Stimulated activated CD8-positive, alpha-beta memory T cell treated with anti-CD3 and anti-CD28 coated beads, Interleukin-15, amount 100 ng/mL, for 1 hour (primary cell): ENCODE data around the gene FLNB.

Experiments used
- DNase-seq: peaks from one replicate; pipeline ENCODE4 v3.0.0-alpha.2; 2020; ENCODE audit warnings: low read depth

Gene FLNB

DNA sequence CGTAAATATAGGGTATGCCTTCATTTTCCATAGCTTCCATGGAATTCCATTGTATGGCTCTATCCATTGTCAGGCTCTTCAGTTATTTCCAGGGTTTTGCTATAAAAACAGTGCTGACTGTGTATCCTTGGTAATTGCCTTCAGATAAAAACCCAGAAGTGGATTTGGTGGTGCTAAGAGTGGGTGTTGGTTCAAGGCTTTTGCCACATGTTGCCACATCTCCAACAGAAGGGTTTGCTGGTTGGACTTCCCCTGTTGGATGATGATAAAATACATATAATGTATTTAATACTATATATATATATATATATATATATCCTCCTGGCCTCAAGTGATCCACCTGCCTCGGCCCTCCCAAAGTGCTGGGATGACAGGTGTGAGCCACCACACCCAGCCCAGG is 97.8 kb downstream of the FLNB start:
- no peak for DNase-seq

DNA sequence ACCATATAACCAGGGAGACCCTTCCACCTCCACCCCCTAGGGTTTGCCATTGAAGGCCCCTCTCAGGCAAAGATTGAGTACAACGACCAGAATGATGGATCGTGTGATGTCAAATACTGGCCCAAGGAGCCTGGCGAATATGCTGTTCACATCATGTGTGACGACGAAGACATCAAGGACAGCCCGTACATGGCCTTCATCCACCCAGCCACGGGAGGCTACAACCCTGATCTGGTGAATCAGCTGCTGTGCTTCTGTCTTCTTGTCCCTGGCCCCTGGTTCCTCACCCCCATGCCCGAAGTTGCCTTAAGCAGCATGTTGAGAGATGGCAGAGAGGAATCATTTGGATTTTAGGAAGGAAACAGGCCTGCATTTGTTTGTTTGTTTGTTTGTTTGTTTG is 98.4 kb downstream of the FLNB start:
- DNase-seq = no peak

DNA sequence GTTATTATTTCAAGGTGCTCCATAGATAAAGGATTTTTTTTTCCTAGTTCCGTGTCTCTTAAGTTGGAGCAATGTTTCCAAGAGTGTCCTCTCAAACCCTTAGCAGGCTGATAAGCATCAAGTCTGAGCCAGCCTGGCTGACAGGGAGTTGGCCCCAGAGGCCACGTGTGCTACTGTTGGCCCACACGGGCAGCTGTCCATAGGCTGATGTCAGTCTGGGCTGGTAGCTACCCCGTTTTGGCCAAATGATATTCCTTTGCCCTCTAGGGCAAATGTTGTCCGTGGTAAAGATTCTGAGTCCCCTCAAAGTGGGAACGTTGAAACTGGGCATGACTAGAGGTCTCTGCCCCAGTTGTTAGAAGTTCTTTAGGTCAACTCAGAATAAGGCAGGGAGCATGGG is 99.4 kb downstream of the FLNB start:
- DNase-seq = no peak

DNA sequence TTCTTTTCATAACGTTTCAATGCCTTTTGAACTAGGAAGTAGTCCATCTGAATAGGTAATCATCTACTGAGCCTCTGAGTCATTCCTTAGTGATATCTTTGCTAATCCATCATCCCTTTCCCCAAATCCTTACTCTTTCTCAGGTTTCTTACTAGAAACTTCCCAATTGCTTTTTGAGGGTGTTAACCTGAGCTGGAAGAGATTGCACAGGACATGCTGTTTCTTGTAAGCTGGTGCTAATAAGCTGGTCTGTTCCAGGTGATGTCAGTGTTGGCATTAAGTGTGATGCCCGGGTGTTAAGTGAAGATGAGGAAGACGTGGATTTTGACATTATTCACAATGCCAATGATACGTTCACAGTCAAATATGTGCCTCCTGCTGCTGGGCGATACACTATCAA is 101.5 kb downstream of the FLNB start:
- DNase-seq = no peak

DNA sequence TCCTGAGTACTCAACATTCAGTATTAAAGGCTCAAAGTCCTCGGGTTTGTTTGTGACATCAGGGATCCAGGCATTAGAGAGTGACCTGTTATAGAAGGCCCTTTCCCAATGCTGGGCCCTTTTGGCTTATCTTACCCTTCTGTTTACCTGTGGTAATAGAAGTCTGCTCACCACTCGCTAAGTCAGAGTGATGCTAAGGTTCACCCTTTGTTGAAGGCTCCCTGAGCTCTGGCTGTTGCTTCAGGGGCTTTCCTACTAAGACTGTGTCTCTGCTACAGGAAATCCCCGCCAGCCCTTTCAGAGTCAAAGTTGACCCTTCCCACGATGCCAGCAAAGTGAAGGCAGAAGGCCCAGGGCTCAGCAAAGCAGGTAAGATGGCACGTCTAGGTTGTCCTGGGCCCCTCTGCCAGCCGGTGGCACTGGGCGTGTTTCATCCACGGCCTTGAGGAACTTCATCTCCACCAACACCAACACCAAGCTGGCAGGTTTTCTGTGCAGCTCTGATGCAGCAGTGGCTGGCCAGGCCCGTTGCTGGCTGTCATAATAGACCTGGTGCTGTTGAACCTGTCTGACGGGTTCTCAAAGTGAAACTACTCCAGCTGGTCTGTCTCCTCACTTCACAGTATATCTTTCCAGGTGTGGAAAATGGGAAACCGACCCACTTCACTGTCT is 103.4 kb downstream of the FLNB start:
- no peak for DNase-seq

DNA sequence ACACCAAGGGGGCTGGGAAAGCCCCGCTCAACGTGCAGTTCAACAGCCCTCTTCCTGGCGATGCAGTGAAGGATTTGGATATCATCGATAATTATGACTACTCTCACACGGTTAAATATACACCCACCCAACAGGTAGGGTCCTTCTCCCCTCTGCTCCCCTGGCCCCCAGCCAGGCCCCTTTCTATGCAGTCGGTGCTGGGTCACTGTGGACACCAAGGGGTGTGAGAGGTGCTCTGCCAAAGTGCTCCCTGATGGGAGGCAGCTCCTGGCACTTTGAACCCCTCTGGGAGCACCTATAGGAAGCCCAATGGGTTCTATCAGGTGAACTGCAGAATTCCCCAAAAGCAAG is 103.9 kb downstream of the FLNB start:
- no peak for DNase-seq

DNA sequence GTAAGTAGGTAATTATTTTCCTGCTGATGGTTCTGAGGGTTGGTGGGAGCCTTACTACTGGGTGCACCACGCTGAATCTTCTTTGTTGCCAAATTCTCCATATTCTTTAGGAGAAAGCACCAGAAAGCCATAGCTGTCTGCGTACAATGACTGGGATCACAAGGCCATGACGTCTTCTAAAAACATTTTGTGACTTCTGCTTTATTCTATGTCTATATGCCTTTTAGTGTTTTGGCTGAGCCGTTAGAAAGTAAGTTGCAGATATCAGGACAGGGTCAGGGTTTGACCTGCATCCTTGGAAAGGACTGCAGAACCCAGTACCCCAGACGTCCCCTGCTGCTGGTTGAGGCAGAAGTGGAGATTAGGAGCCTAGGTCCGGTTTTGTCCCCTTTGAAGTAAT is 107.0 kb downstream of the FLNB start:
- DNase-seq = no peak

DNA sequence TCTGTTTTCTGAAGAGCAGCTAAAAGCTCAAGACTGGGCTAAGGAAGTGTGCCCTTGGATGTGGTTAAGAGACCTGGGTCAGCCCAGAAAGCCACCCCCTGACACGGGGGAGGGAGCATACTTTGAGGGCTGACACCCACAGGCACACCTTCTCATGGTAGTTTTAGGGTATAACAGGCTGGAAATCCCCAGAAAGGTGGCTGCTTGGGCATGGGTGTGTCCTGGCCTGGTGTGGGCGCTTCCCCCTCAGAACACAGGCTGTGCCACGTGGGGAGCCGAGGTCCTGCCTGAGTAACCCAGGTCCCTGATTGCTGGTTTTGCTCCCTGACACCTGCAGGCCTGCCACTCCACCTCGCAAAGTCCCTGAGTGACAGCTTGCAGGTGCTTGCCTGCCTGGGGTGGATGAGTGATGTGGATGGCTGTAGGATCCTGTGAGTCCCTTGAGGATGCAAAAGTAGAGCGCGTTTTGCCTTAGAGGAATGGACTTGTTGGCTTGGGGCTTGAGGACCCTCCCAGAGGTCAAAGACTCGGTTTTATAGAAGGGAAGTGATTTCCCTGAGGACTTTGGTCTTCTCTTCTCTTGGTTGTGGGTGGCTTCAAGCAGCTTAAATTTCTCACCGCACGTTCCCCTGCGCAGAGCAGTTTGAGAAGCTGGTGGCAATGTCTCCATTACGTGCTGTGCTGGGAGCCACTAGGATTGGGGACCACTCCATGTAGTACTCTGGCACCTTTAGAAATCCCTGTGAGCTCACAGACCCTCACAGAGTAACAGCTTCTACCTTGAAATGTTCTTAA is 108.1 kb downstream of the FLNB start:
- peak; percentile 18 for DNase-seq

DNA sequence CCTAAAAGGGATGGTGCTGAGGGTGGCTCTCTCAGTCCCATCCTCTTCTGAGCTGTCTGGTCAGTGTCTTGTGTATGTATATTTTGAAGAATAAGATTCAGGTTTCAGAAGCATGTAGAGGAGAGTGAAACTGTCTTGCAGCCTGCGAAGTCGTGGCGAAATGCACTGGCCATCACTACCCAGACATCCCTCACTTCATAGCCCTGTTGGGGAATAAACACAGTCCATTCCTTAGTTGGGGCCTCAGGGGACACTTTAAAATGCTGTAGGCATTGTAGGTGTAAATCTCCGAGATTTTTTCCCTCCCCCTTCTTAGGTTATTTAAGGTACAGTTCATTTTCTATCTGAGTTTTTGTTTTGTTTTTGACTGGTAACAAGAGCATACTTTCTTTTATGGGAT is 108.8 kb downstream of the FLNB start:
- no peak for DNase-seq

DNA sequence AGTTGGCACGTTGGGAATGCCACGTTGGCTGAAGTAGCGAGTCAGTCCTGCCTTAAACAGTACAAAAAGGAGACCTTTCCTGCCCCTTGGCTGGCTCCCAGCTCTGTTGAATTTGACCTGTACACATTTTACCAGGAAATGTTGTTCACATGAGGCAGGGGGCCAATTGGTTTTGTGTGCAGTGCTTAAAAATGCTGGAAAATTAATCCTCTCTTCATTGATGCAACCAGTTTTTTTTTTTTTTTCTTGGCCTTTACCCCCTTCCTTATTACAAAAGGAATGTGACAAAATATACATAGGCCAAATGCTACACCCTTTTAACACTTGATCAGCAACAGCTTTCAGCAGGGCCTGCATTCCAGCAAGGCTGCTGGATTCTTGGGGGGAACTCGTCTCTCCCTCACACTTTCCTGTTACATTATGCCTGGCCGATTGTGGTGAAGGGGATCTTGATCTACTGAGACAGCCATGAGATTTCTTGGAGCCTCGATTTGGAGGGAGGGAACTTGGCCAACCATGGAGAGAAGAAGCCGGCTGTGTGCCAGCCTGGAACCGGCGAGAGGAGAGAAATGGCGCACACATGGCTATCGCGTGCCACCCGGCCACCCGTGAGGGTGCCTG is 109.4 kb downstream of the FLNB start:
- no peak for DNase-seq

DNA sequence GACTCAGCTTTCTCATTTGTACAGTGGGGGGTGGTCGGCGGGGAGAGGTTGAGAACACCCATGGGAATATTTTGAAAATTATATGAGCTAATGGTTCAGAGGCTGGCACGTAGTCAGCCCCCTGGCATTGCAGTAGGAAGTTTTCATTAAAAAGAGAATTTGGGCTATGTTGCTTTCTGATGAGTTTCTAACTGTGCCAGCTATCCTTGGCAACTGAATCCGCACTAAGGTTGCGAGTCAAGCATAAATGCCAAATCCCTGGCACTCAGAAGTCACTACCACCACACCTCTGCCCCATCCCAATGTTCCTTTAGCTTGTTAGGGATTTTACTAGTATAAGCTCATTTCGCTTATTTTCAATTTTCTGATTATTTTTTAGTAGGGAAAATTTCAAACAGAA is 111.0 kb downstream of the FLNB start:
- no peak for DNase-seq

DNA sequence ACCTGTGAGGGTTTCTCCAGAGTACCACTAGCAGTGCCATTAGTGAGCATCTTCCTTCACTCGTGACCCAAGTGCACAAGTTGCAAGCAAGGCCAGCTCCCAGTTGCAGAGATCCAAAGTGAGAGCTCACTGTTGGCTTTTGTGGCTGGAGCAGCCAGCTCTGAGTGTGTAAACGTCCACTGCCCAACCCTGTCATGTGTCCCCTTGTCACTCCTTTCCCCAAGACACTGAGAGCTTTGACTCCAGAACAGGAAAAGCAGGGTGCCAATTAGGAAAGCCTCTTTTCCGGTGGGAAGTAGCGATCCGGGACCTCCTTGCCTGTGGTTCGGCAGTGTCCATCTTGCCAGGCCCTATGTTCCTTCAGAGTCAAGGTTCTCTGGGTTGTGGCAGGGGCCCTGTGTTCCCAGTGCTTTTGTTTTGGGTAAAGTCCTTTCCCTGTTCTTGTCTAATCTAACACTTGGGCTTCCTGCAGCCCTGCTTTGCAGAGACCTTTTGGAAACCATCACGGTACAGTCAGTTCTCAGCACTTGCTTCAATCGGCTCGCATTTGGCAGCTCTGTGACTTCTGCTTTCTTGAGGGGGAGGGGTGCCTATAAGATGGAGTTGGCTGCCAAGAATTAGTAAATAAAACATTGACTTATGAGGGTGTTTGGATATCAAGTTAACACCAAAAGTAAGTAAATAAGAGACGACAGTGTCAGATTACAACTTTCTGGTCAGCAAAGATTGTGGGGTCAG is 112.0 kb downstream of the FLNB start:
- DNase-seq = no peak

DNA sequence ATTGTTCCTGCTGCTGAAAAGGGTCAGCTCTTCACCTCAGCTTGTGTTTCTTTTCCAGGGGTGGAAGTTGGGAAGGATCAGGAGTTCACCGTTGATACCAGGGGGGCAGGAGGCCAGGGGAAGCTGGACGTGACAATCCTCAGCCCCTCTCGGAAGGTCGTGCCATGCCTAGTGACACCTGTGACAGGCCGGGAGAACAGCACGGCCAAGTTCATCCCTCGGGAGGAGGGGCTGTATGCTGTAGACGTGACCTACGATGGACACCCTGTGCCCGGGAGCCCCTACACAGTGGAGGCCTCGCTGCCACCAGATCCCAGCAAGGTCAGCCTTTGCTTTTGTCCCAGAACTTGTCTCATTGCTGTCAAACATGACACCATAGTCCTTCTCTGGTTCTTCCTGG is 113.0 kb downstream of the FLNB start:
- DNase-seq = no peak

DNA sequence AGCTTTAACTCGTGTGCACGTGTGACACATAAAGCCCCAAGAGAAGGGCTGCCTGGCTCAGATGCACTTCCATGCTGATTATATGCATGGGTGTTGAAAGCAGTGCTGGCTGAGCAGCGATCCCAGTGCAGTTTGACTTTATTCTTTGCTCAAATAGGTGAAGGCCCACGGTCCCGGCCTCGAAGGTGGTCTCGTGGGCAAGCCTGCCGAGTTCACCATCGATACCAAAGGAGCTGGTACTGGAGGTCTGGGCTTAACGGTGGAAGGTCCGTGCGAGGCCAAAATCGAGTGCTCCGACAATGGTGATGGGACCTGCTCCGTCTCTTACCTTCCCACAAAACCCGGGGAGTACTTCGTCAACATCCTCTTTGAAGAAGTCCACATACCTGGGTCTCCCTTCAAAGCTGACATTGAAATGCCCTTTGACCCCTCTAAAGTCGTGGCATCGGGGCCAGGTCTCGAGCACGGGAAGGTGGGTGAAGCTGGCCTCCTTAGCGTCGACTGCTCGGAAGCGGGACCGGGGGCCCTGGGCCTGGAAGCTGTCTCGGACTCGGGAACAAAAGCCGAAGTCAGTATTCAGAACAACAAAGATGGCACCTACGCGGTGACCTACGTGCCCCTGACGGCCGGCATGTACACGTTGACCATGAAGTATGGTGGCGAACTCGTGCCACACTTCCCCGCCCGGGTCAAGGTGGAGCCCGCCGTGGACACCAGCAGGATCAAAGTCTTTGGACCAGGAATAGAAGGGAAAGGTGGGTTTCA is 114.9 kb downstream of the FLNB start:
- DNase-seq = no peak

DNA sequence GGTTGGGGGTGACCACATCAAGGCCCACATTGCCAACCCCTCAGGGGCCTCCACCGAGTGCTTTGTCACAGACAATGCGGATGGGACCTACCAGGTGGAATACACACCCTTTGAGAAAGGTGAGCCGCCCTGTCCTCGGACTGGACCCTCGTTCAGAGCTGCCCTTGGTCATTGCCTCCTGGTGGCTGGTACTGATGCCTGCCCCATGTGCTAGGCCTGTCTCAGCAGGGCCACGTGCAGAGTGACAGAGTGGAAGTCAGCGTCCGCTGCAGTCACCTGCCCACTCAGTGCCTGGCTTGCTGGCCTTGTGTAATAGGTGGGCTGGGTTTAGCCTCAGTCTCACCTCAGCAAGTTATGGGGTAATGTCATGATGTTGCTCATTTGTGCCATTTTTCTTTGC is 116.2 kb downstream of the FLNB start:
- DNase-seq = no peak

DNA sequence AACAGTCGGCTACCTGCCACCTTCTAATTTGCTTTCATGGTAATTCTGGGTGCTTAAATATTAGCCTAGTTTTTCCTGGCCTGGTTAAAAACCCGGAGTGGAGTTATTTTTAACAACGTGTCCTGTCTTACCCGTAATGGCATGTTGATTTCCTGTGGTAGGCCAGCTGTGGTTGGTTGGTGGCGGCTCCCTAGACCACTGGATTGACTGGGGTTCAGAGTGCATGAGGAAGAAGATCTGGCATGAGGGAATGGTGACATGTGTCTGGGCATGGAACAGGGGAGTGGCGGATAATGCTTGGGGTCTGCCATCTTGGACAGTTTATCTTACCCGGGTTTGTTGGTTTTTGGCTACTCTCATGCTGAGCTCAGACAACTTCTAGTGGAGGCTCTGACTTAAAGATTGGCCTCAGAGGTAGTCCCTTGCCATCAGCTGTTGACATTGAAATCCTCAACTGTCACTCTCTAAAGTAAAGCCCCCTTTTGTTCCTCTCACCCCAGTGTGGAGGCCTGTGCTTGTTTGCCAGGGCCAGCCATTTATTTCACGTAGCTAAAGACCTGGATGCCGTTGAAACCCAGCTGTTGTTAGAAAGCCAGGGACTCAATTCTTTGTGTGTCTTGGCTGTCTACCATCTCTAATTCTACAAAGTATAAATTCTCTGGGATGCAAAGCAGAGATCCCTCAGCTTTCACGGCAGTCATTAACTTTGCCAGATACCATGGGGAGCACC is 121.0 kb downstream of the FLNB start:
- no peak for DNase-seq

DNA sequence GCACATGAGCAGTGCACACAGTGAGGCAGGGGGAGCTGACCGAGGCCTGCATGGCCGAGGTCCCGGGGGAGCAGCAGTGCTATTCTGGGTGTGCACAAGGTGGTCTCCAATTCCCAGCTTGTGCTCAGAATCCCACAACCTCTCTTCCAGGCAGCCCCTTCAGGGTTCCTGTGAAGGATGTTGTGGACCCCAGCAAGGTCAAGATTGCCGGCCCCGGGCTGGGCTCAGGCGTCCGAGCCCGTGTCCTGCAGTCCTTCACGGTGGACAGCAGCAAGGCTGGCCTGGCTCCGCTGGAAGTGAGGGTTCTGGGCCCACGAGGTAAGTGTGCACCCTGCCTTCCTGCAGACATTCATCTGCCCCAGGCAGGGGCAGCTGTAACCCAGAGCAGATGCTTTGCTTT is 122.4 kb downstream of the FLNB start:
- DNase-seq = no peak

DNA sequence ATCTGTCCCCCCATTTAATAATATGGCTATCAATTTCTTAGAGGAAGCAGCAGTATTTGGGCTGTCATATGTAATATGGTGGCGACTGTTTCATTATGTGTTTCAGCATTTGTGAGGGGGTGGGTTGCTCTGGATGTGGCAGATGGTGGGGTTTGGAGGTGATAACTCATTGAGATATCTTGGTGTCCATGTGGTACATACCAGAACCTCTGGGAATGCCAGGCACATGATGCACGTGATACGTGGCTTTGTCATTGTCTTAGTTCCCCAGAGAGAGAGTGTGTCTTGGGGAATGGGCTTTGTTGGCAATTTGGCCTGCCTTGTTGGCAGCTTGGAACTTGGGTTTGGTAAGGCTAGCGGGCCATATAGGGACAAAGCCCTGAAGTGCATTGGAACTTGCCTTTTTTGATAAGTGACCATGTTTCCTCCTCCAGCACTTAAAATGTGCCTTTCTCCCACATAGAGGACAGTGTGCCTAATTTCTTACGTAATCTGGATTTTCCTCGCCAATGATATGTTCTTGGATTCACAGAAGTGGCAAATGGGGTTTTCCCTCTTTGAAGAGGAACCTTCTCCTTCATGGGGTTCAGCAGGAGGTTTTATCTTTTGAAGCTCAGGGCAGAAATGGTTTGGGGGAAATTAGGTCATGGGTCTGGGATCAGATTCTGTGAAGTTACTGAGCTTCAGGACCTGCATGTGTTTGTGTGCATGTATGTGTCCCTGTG is 123.0 kb downstream of the FLNB start:
- DNase-seq = no peak

DNA sequence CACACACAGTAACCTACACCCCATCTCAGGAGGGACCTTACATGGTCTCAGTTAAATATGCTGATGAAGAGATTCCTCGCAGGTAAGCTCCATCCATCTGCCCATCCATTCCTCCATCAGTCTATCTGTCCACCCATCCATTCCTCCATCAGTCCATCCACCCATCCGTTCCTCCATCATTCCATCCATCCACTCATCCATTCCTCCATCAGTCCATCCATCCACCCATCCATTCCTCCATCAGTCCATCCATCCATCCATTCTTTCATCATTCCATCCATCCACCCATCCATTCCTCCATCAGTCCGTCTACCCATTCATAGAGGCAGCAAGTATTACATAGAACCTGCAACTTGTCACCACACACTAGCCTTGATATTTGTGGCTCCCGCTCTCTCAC is 124.6 kb downstream of the FLNB start:
- DNase-seq = no peak

DNA sequence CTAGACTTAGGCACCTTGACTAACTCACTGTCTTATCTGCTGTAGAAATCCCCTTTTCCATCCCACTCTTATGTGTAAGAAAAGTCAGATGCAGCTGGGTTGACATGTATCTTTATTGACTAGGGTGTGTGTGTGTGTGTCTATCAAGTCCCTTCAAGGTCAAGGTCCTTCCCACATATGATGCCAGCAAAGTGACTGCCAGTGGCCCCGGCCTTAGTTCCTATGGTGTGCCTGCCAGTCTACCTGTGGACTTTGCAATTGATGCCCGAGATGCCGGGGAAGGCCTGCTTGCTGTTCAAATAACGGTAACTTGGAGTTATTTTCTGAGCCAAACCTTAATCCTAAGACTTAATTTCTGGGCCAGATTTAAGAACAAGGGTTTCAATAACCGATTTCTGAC is 126.2 kb downstream of the FLNB start:
- no peak for DNase-seq
